Right lobe of liver (tissue), 4 donors: Measurements from ENCODE around the gene CACNA2D2.

Source experiments
- POLR2A ChIP-seq: fragments of 450-650 bp; IDR thresholded peaks from one replicate; pipeline ENCODE4 v1.6.1; 2017; ENCODE audit warnings: antibody characterized with exemption, mild to moderate bottlenecking
- TF ChIP-seq, protein P1 (sequence below), 4 donors: fragments of 200-600 bp in 3 of 4; fragments of 450-650 bp in 1 of 4; IDR thresholded peaks; one replicate each; pipeline versions ENCODE4 v1.5.1 to v1.8.0; 2016 to 2022; ENCODE audit warnings: antibody characterized with exemption in 4 of 4, mild to moderate bottlenecking in 2 of 4
- donor health status: DM: no; HTN: no; CAD: no.
- donor health status: DM: no; HTN: no; CAD: no.
- donor health status: DM: no; HTN: yes; CAD: no.

DNA sequence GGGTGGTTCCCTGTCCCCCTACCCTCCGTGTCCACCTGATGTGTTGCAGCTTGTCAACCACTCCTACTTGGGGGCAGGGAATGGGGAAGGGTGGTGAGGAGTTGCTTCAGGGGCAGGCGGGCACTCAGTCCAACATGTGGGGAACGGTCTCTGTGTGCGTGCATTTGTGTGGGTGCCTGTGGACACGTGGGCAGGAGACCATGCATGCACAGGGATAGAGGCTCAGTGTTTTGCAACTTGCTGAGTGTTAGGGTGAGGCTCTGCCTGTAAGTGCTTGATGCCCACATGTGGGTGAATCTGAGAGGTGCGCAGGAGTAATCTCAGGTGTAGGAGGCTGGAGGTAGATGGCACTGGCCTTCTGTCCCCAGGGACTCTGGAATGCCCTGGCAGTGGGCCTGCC, 119.7 kb downstream of the CACNA2D2 start:
- TF ChIP-seq, protein P1, sequence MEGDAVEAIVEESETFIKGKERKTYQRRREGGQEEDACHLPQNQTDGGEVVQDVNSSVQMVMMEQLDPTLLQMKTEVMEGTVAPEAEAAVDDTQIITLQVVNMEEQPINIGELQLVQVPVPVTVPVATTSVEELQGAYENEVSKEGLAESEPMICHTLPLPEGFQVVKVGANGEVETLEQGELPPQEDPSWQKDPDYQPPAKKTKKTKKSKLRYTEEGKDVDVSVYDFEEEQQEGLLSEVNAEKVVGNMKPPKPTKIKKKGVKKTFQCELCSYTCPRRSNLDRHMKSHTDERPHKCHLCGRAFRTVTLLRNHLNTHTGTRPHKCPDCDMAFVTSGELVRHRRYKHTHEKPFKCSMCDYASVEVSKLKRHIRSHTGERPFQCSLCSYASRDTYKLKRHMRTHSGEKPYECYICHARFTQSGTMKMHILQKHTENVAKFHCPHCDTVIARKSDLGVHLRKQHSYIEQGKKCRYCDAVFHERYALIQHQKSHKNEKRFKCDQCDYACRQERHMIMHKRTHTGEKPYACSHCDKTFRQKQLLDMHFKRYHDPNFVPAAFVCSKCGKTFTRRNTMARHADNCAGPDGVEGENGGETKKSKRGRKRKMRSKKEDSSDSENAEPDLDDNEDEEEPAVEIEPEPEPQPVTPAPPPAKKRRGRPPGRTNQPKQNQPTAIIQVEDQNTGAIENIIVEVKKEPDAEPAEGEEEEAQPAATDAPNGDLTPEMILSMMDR (IDR thresholded peaks at IDR 0.05), result no peak
- TF ChIP-seq POLR2A, result no peak
